H1 (cell line): Measurements from ENCODE around the gene FEM1C.

ENCODE experiments used
- ASH2L ChIP-seq: fragments of 200-600, 300-600 bp; sonication (generic); IDR thresholded peaks from one replicate; pipeline ENCODE4 v1.7.1; 2017; ENCODE audit warnings: low read length
- BACH1 ChIP-seq: IDR thresholded peaks from 2 replicates; pipeline ENCODE4 v1.6.1; 2012; ENCODE audit warnings: low read length, improper control_type of control experiment
- CHD2 ChIP-seq: IDR thresholded peaks from 2 replicates; pipeline ENCODE4 v1.6.1; 2012; ENCODE audit warnings: low read length, improper control_type of control experiment
- CTCF ChIP-seq, 3 experiments: IDR thresholded peaks; 1 replicate in 2 of 3; 2 replicates in 1 of 3; pipeline versions ENCODE4 v1.5.1 to v1.6.1; 2011; ENCODE audit warnings: low read length in 3 of 3, mild to moderate bottlenecking in 3 of 3, inconsistent platforms in 2 of 3, low read depth in 1 of 3, moderate library complexity in 1 of 3; ENCODE audit not compliant: insufficient read depth in 1 of 3; ENCODE audit errors: control extremely low read depth in 1 of 3
- EZH2 ChIP-seq: fragments of 200-600 bp; sonication (generic); IDR thresholded peaks from 2 replicates; pipeline ENCODE4 v1.7.1; 2012; ENCODE audit warnings: low read depth, mild to moderate bottlenecking, moderate library complexity, low read length, inconsistent platforms; ENCODE audit not compliant: severe bottlenecking
- JUND ChIP-seq: IDR thresholded peaks from 2 replicates; pipeline ENCODE4 v1.6.1; 2011; ENCODE audit warnings: mild to moderate bottlenecking, improper control_type of control experiment, low read length
- MAFK ChIP-seq: IDR thresholded peaks from 2 replicates; pipeline ENCODE4 v1.6.1; 2012; ENCODE audit warnings: low read depth, mild to moderate bottlenecking, improper control_type of control experiment, low read length
- NRF1 ChIP-seq: IDR thresholded peaks from 2 replicates; pipeline ENCODE4 v1.6.1; 2011; ENCODE audit warnings: mild to moderate bottlenecking, low read depth, low read length, improper control_type of control experiment
- POLR2A ChIP-seq, 2 experiments: IDR thresholded peaks; 1 replicate in 1 of 2; 2 replicates in 1 of 2; pipeline ENCODE4 v1.6.1; 2011; ENCODE audit warnings: low read depth in 2 of 2, low read length in 2 of 2, mild to moderate bottlenecking in 2 of 2; ENCODE audit errors: control extremely low read depth in 1 of 2
- SIN3A ChIP-seq, 2 experiments: IDR thresholded peaks in 1 of 2; conservative IDR thresholded peaks in 1 of 2; 2 replicates each; pipeline ENCODE4 v1.6.1; 2011 to 2012; ENCODE audit warnings: low read length in 2 of 2, improper control_type of control experiment in 1 of 2, low read depth in 1 of 2, mild to moderate bottlenecking in 1 of 2
- SIRT6 ChIP-seq: IDR thresholded peaks from one replicate; pipeline ENCODE4 v1.7.1; 2012; ENCODE audit warnings: low read length, inconsistent platforms
- TF ChIP-seq, protein P1 (sequence below): IDR thresholded peaks from 2 replicates; pipeline ENCODE4 v1.6.1; 2012; ENCODE audit warnings: low read length, inconsistent platforms

- TF ChIP-seq BACH1 (no peak), MAFK (no peak), SIN3A (conservative IDR thresholded peaks at IDR 0.05 in 1 of 2, IDR thresholded peaks at IDR 0.05 in 1 of 2; ENCODE audit: low read depth in 1 of 2, low read length in 2 of 2) (no peak), CTCF (IDR thresholded peaks at IDR 0.05; ENCODE audit: control extremely low read depth in 1 of 3, insufficient read depth in 1 of 3, low read depth in 1 of 3, low read length in 3 of 3) (no peak), SIRT6 (no peak), NRF1 (no peak), CHD2 (no peak), JUND (no peak), EZH2 (no peak), POLR2A (IDR thresholded peaks at IDR 0.05; ENCODE audit: control extremely low read depth in 1 of 2, low read depth in 2 of 2, low read length in 2 of 2) (no peak), ASH2L (no peak)
- TF ChIP-seq, protein P1, sequence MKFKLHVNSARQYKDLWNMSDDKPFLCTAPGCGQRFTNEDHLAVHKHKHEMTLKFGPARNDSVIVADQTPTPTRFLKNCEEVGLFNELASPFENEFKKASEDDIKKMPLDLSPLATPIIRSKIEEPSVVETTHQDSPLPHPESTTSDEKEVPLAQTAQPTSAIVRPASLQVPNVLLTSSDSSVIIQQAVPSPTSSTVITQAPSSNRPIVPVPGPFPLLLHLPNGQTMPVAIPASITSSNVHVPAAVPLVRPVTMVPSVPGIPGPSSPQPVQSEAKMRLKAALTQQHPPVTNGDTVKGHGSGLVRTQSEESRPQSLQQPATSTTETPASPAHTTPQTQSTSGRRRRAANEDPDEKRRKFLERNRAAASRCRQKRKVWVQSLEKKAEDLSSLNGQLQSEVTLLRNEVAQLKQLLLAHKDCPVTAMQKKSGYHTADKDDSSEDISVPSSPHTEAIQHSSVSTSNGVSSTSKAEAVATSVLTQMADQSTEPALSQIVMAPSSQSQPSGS: no peak
Measured at GRCh38 chr5:115486728-115487127, 57.8 kb downstream of the FEM1C start.
